GM19351 (cell line): ENCODE measurements around the gene PPP2R1A.
"Not testable (repeated sequence)": the region's sequence is repeated elsewhere in the genome, so short reads cannot be mapped to it uniquely, and the experiment has no call there.

Experiments
- ATAC-seq: cut with Tn5 transposase; IDR thresholded peaks from one replicate; pipeline ENCODE4 v1.9.1; 2021; ENCODE audit warnings: mild to moderate bottlenecking, moderate library complexity; ENCODE audit not compliant: unreplicated experiment

PPP2R1A gene

GRCh38 chr19:52237771-52238400 is 48.0 kb downstream of the PPP2R1A start:
- no peak for ATAC-seq

- no peak for ATAC-seq
These were observed 54.2 kb downstream of the PPP2R1A start for GRCh38 chr19:52244021-52244420.

GRCh38 chr19:52248241-52248640 is 58.4 kb downstream of the PPP2R1A start:
- no peak for ATAC-seq

GRCh38 chr19:52258426-52258825 is 68.6 kb downstream of the PPP2R1A start:
- ATAC-seq = no peak

GRCh38 chr19:52265556-52265955 is 75.7 kb downstream of the PPP2R1A start:
- not testable (repeated sequence) for ATAC-seq

- peak; percentile 95 for ATAC-seq
These were observed 79.7 kb downstream of the PPP2R1A start, which contains the start of gene ZNF766 for GRCh38 chr19:52269338-52270261. Gene ZNF766, plus strand, starts transcription at chr19:52269587. Its CDS starts 27 bp downstream, at chr19:52269614.

- ATAC-seq = no peak
These were observed 80.5 kb downstream of the PPP2R1A start for GRCh38 chr19:52270266-52270885.

GRCh38 chr19:52273301-52273700 is 83.4 kb downstream of the PPP2R1A start:
- ATAC-seq = no peak

- no peak for ATAC-seq
These were observed 84.3 kb downstream of the PPP2R1A start for GRCh38 chr19:52274191-52274590.

GRCh38 chr19:52275988-52276387 is 86.1 kb downstream of the PPP2R1A start:
- ATAC-seq = no peak

GRCh38 chr19:52277471-52277870 is 87.6 kb downstream of the PPP2R1A start:
- no peak for ATAC-seq
